ENCODE results near the gene DCN. TPM values are rescaled to one million over a fixed set of nuclear protein-coding genes. Genes with fewer than 3 reads are reported as not detected.

DCN gene
- total RNA-seq, 1 donor = 1,400 TPM

DNA sequence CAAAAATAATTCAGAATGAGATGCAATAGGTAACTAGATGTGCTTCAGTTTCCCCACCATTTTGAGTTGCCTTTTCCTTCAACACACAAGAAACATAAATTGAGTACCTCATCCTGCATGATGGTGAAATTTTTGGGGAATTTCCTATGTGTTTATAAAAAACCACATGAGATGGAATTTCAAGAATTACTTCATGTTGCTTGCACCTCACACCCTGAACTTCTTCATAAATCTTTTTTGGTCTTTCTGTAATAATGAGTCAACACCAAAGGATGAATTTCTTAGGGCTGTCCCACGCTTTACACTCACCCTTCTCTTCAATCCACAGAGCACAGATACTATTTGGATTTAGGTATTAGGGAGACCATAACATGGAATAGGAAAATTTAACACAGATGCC lies 48.7 kb downstream of the DCN start:
- no peaks in the 10 kb centered on the region for H3K9me3 ChIP-seq (ENCODE audit: low read depth, low read length)
- peaks cover 28% of the 10 kb centered on the region for H3K4me1 ChIP-seq (ENCODE audit: insufficient read depth, low read length)
- TF ChIP-seq, protein P1, sequence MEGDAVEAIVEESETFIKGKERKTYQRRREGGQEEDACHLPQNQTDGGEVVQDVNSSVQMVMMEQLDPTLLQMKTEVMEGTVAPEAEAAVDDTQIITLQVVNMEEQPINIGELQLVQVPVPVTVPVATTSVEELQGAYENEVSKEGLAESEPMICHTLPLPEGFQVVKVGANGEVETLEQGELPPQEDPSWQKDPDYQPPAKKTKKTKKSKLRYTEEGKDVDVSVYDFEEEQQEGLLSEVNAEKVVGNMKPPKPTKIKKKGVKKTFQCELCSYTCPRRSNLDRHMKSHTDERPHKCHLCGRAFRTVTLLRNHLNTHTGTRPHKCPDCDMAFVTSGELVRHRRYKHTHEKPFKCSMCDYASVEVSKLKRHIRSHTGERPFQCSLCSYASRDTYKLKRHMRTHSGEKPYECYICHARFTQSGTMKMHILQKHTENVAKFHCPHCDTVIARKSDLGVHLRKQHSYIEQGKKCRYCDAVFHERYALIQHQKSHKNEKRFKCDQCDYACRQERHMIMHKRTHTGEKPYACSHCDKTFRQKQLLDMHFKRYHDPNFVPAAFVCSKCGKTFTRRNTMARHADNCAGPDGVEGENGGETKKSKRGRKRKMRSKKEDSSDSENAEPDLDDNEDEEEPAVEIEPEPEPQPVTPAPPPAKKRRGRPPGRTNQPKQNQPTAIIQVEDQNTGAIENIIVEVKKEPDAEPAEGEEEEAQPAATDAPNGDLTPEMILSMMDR (IDR thresholded peaks at IDR 0.05; ENCODE audit: extremely low read depth, low read depth, low read length) = no peak
- peak overlapping the region; percentile 45 for H3K4me2 ChIP-seq (ENCODE audit: insufficient read depth, low read length)
- H3K36me3 ChIP-seq (ENCODE audit: insufficient read depth, low read length) = no peaks in the 10 kb centered on the region
- no peak overlapping the region for H2AFZ ChIP-seq (ENCODE audit: low read length)
- H3K79me2 ChIP-seq (ENCODE audit: insufficient read depth, low read length) = no peaks in the 10 kb centered on the region
- no peaks in the 10 kb centered on the region for H3K27me3 ChIP-seq (ENCODE audit: insufficient read depth, low read length)
- DNase-seq (ENCODE audit: insufficient read length, low spot score, missing footprints) = no peak
- no peaks in the 10 kb centered on the region for H4K20me1 ChIP-seq (ENCODE audit: insufficient read depth, low read length)
- H3K4me3 ChIP-seq (ENCODE audit: insufficient read depth, low read length) = no peak overlapping the region
- H3K27ac ChIP-seq (ENCODE audit: low read depth, low read length) = peak overlapping the region; percentile 69

DNA sequence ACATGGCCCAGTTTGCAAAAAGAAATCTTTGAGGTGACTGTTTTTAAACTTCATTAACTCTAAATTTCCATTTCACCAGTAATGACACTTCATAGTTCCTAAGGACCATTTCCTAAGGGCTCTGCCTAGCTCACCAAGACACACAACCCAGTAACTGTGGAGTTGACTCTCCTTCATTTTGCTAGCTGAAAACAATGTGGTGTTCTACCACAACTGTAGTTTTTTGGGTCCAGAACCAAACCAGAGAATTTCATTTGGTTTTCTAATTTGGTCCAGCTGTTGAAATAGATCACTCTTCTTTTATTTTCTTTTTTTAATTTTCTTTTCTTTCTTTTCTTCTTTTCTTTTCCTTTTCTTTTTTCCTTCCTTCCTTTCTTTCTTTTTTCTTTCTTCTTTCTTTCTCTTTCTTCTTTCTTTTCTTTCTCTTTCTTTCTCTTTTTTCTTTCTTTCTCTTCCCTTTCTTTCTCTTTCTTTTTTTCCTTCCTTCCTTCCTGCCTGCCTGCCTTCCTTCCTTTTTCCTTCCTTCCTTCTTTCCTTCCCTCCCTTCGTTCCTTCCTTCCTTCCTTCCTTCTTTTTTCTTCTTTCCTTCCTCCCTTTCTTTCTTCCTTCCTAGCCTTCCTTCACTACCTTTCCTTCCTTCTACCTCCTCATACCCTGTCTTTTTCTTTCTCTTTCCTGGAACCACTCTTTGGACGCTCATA lies 52.8 kb downstream of the DCN start:
- Histone ChIP-seq H4K20me1 (ENCODE audit: insufficient read depth, low read length) (no peaks in the 10 kb centered on the region), H3K9me3 (ENCODE audit: low read depth, low read length) (no peaks in the 10 kb centered on the region), H3K4me1 (ENCODE audit: insufficient read depth, low read length) (peaks cover 35% of the 10 kb centered on the region), H3K4me2 (ENCODE audit: insufficient read depth, low read length) (no peak overlapping the region), H2AFZ (ENCODE audit: low read length) (peak overlapping the region; percentile 53), H3K4me3 (ENCODE audit: insufficient read depth, low read length) (no peak overlapping the region), H3K79me2 (ENCODE audit: insufficient read depth, low read length) (no peaks in the 10 kb centered on the region), H3K27me3 (ENCODE audit: insufficient read depth, low read length) (no peaks in the 10 kb centered on the region), H3K36me3 (ENCODE audit: insufficient read depth, low read length) (no peaks in the 10 kb centered on the region), H3K27ac (ENCODE audit: low read depth, low read length) (no peak overlapping the region)
- TF ChIP-seq, protein P1 (IDR thresholded peaks at IDR 0.05; ENCODE audit: extremely low read depth, low read depth, low read length) = no peak
- no peak for DNase-seq (ENCODE audit: insufficient read length, low spot score, missing footprints)

DNA sequence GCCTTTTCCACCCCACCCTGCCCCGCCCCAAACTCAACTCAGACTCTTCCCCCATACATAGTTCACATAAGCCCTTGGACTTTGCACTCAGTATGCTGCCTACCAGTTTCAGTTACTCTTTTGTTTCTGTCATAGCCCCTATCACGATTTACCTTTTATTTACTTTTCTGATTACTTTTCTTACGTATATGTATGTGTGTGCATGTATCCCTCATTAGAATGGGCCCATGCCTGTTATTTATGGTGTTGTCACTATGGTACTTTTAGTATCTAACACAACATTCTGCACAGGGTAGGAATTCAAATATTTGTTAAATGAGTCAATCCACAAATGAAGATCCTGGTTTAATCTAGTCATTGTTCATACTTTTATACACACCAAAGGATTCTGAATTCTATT lies 54.9 kb downstream of the DCN start:
- no peaks in the 10 kb centered on the region for H3K79me2 ChIP-seq (ENCODE audit: insufficient read depth, low read length)
- no peak overlapping the region for H2AFZ ChIP-seq (ENCODE audit: low read length)
- peaks cover 22% of the 10 kb centered on the region for H3K4me1 ChIP-seq (ENCODE audit: insufficient read depth, low read length)
- TF ChIP-seq, protein P1 (IDR thresholded peaks at IDR 0.05; ENCODE audit: extremely low read depth, low read depth, low read length) = no peak
- H3K4me2 ChIP-seq (ENCODE audit: insufficient read depth, low read length) = peak overlapping the region; percentile 40
- H3K4me3 ChIP-seq (ENCODE audit: insufficient read depth, low read length) = no peak overlapping the region
- H3K27ac ChIP-seq (ENCODE audit: low read depth, low read length) = peak overlapping the region; percentile 85
- H4K20me1 ChIP-seq (ENCODE audit: insufficient read depth, low read length) = no peaks in the 10 kb centered on the region
- H3K9me3 ChIP-seq (ENCODE audit: low read depth, low read length) = no peaks in the 10 kb centered on the region
- H3K27me3 ChIP-seq (ENCODE audit: insufficient read depth, low read length) = no peaks in the 10 kb centered on the region
- no peak for DNase-seq (ENCODE audit: insufficient read length, low spot score, missing footprints)
- no peaks in the 10 kb centered on the region for H3K36me3 ChIP-seq (ENCODE audit: insufficient read depth, low read length)

DNA sequence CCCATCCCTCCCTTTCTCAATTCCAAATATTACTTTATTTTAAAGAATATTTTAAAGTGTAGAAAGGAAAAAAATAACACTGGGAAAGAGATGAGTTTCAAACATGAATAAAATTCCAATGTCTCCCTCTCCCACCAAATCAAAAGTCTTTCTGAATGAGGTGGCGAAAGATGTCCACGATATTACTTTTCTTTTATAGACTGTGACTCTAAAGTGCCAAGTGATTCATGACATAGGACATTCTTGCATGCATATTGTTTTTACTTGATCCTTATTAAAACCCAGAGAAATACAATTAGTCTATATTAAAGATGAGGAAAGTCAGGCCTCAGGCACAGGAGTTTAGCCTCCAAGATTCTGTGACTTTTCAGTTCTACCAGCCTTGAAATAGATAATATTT lies 55.3 kb downstream of the DCN start:
- Histone ChIP-seq H3K4me2 (ENCODE audit: insufficient read depth, low read length) (peak overlapping the region; percentile 40), H2AFZ (ENCODE audit: low read length) (no peak overlapping the region), H3K9me3 (ENCODE audit: low read depth, low read length) (no peaks in the 10 kb centered on the region), H3K36me3 (ENCODE audit: insufficient read depth, low read length) (no peaks in the 10 kb centered on the region), H3K27ac (ENCODE audit: low read depth, low read length) (peak overlapping the region; percentile 85), H3K79me2 (ENCODE audit: insufficient read depth, low read length) (no peaks in the 10 kb centered on the region), H3K27me3 (ENCODE audit: insufficient read depth, low read length) (no peaks in the 10 kb centered on the region), H4K20me1 (ENCODE audit: insufficient read depth, low read length) (no peaks in the 10 kb centered on the region), H3K4me3 (ENCODE audit: insufficient read depth, low read length) (no peak overlapping the region), H3K4me1 (ENCODE audit: insufficient read depth, low read length) (peaks cover 22% of the 10 kb centered on the region)
- no peak for DNase-seq (ENCODE audit: insufficient read length, low spot score, missing footprints)
- TF ChIP-seq, protein P1 (IDR thresholded peaks at IDR 0.05; ENCODE audit: extremely low read depth, low read depth, low read length) = no peak

Data from osteoblast (primary cell).